ENCODE results near the gene NCOA7. TPM values are rescaled to one million over a fixed set of nuclear protein-coding genes. Genes with fewer than 3 reads are reported as not detected.

Gene NCOA7
- total and polyA plus RNA-seq, 12 donors: 4.2 to 21.3 (median 10.3) TPM

DNA sequence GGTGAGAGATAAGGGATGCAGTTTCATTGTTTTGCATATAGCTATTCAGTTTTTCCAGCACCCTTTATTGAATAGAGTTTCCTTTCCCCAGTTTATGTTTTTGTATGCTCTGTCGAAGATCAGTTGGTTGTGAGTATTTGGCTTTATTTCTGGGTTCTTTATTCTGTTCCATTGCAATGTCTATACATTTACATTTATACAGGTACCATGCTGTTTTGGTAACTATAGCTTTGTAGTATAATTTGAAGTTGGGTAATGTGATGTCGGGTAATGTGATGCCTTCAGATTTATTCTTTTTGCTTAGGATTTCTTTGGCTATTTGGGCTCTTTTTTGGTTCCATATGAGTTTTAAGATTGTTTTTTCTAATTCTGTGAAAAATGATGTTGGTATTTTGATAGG, 61.8 kb downstream of the NCOA7 start:
- peaks cover 0 to 13% (median 5%) of the 10 kb centered on the region in 9 donors for H3K4me1 ChIP-seq
- H3K9me3 ChIP-seq: peaks cover 0 to 8% (median 0%) of the 10 kb centered on the region in 11 donors
- intact Hi-C loops (cut with DNase I): loop anchor here in 2 of 10 donors (10.0 kb wide), 1 partner anchor 102 kb away; the partner anchor contains the start of gene HINT3 (in 2 of the 2)
- no peak overlapping the region for H3K27ac ChIP-seq
- DNase-seq (no peak), ATAC-seq (no peak)
- WGBS, 2 donors: 96 to 97% methylated on average over 2 of the region's 2 CpGs
- TF ChIP-seq, protein P1, sequence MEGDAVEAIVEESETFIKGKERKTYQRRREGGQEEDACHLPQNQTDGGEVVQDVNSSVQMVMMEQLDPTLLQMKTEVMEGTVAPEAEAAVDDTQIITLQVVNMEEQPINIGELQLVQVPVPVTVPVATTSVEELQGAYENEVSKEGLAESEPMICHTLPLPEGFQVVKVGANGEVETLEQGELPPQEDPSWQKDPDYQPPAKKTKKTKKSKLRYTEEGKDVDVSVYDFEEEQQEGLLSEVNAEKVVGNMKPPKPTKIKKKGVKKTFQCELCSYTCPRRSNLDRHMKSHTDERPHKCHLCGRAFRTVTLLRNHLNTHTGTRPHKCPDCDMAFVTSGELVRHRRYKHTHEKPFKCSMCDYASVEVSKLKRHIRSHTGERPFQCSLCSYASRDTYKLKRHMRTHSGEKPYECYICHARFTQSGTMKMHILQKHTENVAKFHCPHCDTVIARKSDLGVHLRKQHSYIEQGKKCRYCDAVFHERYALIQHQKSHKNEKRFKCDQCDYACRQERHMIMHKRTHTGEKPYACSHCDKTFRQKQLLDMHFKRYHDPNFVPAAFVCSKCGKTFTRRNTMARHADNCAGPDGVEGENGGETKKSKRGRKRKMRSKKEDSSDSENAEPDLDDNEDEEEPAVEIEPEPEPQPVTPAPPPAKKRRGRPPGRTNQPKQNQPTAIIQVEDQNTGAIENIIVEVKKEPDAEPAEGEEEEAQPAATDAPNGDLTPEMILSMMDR (IDR thresholded peaks at IDR 0.05): no peak
- no peaks in the 10 kb centered on the region for H3K27me3 ChIP-seq
- peaks cover 0 to 25% (median 0%) of the 10 kb centered on the region in 9 donors for H3K36me3 ChIP-seq
- no peak overlapping the region for H3K4me3 ChIP-seq

DNA sequence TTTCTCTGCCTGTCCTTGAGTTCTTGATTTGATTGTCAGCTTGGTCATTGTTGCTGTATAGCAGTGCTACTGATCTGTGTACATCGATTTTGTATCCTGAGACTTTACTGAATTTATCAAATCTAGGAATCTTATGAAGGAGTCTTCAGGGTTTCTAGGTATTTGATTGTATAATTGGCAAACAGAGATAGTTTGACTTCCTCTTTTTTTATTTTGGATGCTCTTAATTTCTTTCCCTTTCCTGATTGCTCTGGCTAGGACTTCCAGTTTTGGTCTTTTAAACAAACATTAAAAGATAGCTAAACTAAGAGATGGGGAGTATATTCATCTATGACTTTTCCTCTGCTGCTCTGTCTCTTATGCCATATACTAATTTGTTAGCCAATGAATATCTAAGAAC, 62.4 kb downstream of the NCOA7 start:
- H3K27me3 ChIP-seq: no peaks in the 10 kb centered on the region
- no peak overlapping the region for H3K27ac ChIP-seq
- no peak for DNase-seq
- H3K4me1 ChIP-seq: peaks cover 0 to 13% (median 5%) of the 10 kb centered on the region in 9 donors
- H3K4me3 ChIP-seq: no peak overlapping the region
- intact Hi-C loops (cut with DNase I): loop anchor here in 2 of 10 donors (10.0 kb wide), 1 partner anchor 102 kb away; the partner anchor contains the start of gene HINT3 (in 2 of the 2)
- ATAC-seq: no peak
- TF ChIP-seq, protein P1 (IDR thresholded peaks at IDR 0.05): no peak
- H3K9me3 ChIP-seq: peaks cover 0 to 8% (median 0%) of the 10 kb centered on the region in 11 donors
- 72 to 94% methylated on average over 1 of the region's 1 CpG for WGBS, 2 donors
- H3K36me3 ChIP-seq: peaks cover 0 to 29% (median 0%) of the 10 kb centered on the region in 9 donors

DNA sequence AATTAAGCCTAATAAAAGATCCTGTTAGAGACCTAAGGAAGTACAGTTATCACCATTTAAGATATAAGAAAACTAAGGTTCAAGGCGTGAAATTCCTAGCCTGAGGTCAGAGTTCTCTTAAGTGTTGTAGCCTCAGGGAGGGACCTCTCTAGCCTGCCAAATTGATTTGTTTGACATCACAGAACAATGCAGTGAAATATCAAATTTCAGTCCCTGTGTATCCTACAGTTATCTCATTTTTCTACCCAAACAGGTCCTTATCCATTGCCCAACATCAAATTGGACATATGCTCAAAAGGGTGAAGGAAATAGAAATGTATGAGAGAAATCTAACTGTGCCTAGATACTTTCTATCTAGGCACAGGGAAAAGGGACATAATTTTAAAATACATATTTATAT, 63.0 kb downstream of the NCOA7 start:
- 90 to 92% methylated on average over 1 of the region's 1 CpG for WGBS, 2 donors

GRCh38 chr6:125854355-125854754, 63.6 kb downstream of the NCOA7 start:
- H3K27ac ChIP-seq: no peak overlapping the region
- TF ChIP-seq, protein P1 (IDR thresholded peaks at IDR 0.05): no peak
- DNase-seq (no peak), ATAC-seq (no peak)
- H3K36me3 ChIP-seq: peaks cover 0 to 29% (median 0%) of the 10 kb centered on the region in 9 donors
- intact Hi-C loops (cut with DNase I): loop anchor here in 2 of 10 donors (10.0 kb wide), 1 partner anchor 100 kb away; the partner anchor contains the start of gene HINT3 (in 2 of the 2)
- H3K27me3 ChIP-seq: no peaks in the 10 kb centered on the region
- H3K4me1 ChIP-seq: peaks cover 0 to 13% (median 5%) of the 10 kb centered on the region in 9 donors
- no peak overlapping the region for H3K4me3 ChIP-seq
- peaks cover 0 to 8% (median 0%) of the 10 kb centered on the region in 11 donors for H3K9me3 ChIP-seq

More for the DNA sequence above, 63.0 kb downstream of the NCOA7 start:
- Histone ChIP-seq H3K36me3 (peaks cover 0 to 29% (median 0%) of the 10 kb centered on the region in 9 donors), H3K4me1 (peaks cover 0 to 13% (median 5%) of the 10 kb centered on the region in 9 donors), H3K27ac (no peak overlapping the region), H3K9me3 (peaks cover 0 to 8% (median 0%) of the 10 kb centered on the region in 11 donors), H3K4me3 (no peak overlapping the region), H3K27me3 (no peaks in the 10 kb centered on the region)
- intact Hi-C loops (cut with DNase I): loop anchor here in 2 of 10 donors (10.0 kb wide), 1 partner anchor 101 kb away; the partner anchor contains the start of gene HINT3 (in 2 of the 2)
- TF ChIP-seq, protein P1 (IDR thresholded peaks at IDR 0.05): no peak
- DNase-seq (no peak), ATAC-seq (no peak)
